GM19035 (cell line): ENCODE measurements around the gene CDH23.

Experiments used
- ATAC-seq: cut with Tn5 transposase; IDR thresholded peaks from one replicate; pipeline ENCODE4 v1.9.1; 2021; ENCODE audit not compliant: unreplicated experiment

The CDH23 gene

DNA sequence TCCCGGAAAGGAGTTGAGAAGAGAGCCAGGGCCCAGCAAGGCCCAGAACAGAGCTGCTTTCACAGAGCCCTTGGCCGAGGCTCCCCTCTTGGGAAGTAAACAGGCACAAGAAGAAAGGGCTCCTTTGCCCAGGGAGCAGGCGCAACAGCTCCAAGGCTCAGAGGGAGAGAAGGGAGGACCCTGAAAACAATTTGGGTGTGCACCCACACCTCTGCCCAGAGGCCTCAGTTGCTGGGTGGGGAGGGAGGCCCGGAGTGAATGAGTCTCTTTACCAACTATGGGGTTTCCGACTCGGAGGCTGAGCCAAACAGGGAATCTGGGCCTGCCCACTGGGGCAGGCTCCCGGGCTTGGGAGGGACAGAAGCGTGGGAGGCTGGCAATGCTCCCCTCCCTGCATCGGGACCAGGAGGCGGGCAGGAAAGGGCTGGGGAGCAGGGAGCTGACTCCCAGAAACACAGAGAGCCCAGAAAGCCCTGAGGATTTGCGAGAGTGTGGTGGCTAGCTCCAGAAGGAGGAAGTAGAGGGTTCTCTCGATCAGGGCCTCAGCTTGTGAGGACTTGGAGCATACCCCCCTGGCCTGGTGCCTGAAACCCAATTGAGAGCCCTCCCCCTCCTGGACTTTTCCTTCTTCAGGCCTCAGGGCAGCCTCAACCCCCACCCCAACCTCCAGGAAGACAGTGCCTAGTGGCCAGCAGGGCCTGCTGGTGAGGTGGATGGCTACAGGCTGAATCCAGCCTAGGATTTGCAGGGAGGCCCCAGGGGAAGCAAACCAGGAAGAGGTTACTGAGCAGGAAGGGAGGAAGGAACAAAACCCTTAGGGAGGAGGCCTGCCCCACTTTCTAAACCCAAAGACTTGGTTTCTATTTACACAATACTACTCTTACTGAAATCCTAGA lies 316.7 kb downstream of the CDH23 start:
- no peak for ATAC-seq

DNA sequence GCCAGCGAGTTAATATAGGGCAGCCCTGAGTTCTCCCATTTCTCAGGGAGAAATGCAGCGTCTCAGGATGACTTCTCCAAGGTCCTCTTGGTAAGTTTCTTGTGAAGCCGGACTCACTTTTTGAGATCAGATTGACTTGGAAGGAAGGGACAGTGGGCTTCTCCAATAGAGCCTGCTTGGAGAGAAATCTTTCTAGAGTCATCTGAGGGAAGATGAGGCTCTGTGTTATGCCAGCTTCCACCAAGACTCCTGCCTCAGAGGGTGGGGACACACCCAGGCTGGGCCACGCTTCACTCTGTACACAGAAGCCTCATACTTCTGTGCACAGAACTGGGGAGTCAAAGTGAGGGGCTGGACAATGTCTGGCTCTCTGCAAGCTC lies 317.3 kb downstream of the CDH23 start:
- no peak for ATAC-seq

DNA sequence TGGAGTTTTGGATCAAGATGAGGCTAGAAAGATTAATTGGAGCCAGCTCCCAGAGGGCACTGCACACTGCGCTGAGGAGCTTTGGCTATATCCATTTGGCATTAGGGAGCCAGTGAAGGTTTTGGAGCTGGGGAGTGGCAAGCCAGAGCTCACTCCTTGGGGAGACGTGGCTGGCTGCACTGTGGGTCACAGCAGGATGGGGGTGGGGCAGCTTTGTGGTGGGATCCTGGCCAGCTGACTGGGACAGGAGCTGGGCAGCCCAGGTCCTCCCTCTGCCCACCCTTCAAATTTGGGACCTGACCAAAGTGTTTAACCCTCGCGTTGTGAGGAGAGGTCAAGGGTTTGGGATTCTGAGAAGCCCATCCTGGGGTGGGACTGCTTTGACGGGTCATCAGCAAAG lies 317.9 kb downstream of the CDH23 start:
- ATAC-seq, result no peak

DNA sequence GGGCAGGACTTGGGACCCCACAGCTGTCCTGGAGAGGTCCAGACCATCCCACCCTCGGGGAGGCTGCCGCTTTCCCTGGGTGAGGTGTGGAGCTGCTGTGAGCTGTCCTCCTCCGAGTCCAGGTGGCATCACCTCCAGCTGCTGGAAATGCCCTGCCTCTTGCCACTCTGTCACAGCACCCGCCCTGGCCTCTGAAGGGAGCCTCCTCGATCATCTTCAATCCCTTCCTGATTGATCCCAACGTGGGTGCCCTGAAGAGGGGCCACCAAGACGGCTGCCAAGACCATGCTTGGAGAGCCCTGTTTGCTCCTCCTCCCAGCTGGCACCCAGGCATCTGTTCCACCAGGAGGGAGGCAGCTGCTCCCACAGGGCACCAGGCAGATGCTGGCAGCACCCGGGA lies 318.3 kb downstream of the CDH23 start:
- ATAC-seq, result no peak

DNA sequence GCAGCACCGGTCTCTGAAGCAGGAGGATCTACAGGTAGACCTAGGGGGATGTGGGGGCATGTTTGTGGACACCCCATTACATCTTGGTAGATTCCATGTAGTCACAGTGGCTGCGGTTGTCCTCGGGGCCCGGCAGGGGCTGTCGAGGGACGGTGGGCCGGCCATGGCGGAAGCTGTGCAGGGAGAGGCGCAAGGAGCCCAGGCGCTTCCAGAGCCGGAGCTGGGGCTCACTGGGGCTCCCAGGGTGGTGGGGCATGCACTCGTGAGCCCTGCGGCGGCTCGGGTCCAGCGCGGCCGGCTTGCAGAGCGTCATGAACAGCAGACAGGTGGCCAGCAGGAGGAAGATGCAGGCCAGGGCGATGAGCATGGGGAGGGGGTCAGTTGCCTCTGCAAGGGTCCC lies 319.1 kb downstream of the CDH23 start:
- no peak for ATAC-seq

DNA sequence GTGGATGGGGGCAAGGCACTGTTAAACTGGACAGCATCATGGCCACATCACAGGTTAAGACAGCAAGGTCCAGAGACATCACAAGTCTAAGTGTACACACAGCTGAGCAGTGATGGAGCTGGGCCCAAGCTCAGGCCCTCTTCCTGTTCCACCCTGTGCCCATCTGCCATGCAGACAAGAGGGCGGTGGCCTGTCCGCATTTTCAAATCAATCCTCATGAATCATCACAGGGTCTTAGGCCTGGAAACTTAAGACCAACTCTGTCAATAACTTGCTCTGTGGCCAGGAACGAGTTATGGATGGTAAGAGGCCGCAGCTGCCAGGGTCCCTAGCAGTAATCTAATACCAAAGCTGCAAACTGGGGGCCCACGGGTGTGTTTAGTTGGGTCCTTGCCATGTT lies 319.7 kb downstream of the CDH23 start:
- no peak for ATAC-seq

DNA sequence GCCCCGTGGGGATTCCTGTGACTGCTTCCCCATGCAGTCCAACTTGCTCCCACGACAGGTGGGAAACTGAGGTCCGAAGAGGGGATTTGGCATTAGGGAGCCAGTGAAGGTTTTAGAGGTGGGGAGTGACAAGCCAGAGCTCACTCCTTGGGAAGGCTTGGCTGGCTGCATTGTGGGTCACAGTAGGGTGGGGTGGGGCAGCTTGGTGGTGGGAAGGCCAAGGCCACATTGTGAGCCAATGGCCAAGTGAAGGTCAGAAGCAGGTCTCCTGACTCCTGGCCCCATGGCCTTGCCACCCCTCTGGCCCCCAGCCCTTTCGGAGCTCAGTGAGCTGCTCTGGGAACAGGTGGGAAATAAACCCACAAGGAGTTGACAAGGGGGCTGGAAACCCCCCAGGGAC lies 320.3 kb downstream of the CDH23 start:
- ATAC-seq, result no peak

DNA sequence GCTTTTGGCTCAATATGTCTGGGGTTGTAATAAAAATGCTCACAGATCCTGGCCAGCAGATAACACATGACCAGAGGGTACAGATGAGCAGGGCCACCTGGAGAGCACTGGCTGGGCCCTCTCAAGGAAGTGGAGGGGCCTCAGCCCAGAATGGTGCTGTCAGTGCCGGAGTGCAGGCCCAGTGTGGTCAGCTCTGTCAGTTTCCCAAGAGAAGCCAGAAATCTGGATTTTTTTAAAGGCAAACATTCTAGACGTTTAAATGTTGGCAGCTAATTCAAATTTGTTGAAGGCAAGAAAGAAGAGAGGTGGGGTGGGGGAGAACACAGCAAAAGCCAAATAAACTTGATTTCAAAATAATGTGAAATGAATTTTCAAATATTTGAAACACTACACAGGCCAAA lies 320.8 kb downstream of the CDH23 start:
- no peak for ATAC-seq

DNA sequence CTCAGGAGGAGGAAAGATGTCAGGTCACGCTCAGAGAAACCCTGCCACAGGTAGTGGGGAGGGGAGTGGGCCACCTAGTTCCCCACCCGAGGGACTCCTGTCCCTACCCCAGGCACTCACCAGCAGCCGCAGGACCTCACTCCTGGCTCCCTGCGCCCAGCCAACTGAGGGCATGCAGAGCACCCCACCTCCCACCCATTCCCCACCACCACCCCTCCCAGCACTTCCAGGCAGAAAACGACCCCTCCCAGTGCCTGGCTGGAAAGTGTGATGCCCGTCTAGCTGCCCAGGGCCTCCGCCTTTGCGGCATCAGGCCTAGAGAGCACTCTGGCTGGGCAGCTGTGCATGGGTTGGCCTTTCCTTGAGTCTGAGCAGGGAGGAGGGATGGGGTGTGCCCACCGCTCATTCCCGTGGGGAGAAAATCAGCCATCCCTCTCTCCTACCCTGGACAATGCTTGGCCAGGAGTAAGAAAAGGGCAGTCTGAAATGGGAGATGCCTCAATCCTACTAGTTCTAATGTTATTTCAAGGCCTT lies 321.5 kb downstream of the CDH23 start:
- ATAC-seq, result no peak

DNA sequence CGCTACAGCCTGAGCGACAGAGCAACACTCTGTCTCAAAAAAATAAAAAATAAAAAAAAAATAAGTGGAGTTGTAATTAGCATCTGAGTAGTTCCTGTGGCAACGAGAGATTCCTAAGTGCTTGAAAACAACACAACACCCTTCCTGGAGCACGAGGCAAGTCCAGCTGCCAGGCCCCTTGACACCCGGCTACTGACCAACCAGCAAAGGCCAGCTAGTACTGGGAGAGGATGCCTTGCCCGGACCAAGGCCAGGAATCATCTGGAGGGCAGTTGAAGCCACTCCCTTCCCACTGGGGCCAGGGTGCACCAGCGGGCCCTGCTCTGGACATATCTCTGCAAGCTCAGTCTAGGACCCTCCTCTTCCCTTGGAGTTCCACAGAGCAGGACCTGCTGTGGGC lies 322.3 kb downstream of the CDH23 start:
- ATAC-seq, result no peak

DNA sequence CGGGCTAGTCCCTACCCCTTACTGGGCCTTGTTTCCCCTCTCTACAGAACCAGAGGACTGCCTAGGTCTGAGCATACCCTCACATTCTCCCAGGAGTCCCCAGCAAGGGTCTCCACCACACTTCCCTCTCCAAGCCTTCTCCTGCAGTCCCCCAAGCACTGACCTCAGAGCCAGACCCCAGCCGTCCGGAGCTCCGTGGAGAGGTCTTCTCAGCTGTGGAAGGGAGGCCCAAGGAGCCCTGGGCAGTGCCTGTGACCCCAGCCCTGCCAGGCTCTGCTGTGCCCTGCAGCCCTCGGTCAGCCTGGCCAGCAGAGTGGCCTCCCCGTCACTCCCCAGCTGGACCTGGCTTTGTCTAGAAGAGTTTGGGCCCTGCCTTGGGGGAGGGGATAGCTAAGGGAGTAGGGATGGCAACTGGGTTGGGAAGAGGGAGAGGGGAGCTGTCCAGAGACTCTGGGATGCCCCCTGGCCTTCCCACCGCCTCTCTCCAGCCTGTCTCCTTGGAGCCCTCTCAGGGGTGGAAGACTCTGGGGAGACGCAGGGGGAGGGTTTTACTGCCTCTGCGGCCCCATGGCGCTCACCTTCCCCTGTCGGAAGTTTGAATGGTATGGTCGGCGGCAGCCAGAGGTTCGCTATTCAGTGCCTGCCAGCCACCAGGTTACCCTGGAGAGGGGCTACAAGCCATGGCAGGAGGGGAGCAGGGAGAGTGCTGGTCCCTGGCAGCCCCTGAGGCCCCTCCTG lies 322.9 kb downstream of the CDH23 start, which contains the start of gene C10orf105:
Gene C10orf105 (minus strand): TSS at position 315 of the 738 bp plus-strand sequence. CDS start 3,441 bp downstream, outside the sequence.
- no peak for ATAC-seq

DNA sequence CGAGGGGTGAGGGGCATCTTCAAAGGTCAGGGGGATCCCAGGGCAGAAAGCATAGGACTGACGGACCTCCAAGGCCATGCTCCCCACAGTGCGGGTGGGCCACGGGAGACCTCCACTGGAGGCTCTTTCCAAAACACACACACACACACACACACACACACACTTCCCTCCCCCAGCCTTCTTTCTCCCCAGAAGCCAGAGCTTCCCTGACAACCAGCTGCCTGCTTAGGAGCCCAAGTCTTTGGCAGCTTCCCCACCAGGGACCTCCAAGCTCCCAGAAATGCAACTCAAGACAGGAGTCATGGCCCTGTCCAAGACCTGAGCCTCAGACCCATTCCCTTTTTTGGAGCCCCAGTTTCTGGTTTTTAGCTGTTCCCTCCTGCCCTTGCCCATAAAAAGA lies 323.6 kb downstream of the CDH23 start:
- no peak for ATAC-seq

DNA sequence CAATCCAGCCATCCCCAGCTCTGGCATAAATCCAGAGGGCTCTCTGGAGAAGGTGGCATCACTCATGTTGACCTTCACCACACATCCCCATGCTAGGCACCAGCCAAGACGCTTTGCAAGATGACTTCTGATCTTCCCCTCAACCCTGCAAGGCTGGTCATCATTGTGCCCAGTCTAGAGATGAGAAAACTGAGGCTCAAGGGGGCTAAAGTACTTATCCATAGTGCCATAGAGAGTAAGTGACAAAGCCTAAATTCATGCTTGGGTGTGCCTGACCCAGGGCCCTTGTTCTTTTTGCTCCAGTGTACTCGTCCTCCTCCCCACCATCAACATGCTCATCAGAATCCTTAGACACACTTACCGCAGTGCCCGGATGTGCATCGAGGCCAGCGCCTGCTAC lies 324.6 kb downstream of the CDH23 start:
- ATAC-seq, result no peak

DNA sequence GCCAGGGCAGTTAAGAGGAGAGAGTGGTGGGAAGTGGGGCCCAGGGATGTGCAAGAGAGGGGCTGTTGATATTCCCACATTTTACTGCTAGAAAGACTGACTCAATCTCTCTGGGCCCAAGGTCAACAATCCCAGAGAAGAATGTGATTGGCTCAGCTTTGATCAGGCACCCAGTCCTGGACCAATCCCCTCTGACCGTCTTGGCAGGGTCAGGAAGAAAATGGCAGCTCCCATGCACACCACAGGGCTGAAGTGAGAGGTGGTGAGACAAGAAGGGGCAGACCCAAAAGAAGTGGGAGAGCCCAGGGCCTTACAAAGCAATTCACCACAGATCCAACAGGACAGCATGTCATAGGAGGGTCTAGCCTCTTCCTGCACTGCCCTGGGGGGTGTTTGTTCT lies 326.1 kb downstream of the CDH23 start:
- ATAC-seq, result no peak

DNA sequence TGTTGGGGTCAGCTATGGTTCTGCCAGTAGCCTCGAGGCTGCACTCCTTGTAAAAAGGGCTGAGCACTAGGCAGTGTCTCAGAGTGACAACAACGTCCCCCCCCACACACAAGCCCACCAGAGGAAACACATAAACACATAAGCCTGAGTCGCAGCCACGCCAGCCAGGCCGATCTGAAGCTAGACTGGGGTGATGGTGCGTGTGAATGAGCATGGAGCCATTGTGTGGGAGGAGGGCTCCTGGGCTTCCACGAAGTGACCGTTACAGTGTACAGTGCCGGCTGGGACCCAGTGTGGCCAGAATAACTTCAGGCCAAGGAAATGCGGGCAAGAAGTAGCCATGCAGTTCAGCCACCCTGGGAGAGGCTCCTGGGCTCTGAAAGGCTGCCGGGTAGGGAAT lies 326.6 kb downstream of the CDH23 start:
- no peak for ATAC-seq

DNA sequence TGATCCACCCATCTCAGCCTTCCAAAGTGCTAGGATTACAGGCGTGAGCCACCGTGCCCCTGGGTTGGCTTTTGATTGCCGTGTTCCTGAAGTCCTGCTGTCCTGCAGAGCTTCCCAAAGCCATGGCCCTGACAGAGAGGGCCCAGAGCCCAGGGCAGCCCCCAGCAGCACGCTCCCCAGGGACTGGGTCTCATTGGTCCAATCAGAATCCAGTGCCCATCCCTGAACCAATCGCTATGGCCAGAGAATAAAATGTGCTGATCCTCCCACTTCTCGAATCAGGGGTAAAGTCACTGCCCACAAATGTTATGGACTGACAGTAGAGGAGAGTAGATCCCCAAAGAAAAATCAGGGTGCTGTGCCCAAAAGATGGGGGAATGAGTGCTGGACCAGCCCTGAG lies 327.8 kb downstream of the CDH23 start:
- no peak for ATAC-seq

DNA sequence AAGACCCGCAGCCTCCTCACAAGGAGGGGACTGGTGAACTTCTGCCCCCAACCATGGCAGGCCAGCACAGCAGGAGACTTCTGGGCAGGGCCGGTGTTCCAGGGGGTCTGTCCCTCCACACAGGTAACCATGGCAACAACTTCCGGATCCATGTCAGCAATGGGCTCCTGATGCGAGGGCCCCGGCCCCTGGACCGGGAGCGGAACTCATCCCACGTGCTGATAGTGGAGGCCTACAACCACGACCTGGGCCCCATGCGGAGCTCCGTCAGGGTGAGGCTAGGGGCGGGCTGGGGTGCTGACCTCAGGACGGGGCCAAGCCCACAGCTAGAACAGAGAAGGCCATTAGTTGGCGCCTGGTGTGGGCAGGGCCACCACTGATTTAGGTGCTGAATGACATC lies 328.5 kb downstream of the CDH23 start:
- ATAC-seq, result no peak

DNA sequence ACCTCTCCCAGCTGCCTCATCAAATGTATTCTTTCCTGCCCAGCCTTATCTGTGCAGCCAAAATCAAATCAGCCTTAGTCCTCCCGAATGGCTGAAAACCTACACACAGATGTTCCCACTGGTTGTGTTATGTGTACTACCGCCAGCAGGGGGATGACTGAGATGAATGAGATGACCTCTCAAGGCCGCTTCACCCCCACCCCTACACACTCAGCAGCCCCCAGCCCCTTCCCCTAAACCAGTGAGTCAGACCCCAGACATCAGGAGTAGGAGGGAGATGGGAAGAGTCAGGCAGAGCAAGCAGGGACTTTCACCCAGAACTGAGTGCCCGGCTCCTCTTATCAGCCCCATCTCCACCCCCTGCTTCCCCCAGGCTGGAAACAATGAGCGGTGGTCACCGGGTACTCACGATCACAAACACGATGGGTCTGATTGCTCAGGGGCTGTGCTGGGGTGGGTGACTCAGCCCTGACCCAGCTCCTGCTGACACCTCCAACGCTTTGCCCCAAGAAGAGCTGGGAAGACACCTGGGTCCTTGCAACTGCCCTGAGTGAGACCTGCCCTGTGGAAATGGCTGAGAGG lies 329.4 kb downstream of the CDH23 start:
- no peak for ATAC-seq

DNA sequence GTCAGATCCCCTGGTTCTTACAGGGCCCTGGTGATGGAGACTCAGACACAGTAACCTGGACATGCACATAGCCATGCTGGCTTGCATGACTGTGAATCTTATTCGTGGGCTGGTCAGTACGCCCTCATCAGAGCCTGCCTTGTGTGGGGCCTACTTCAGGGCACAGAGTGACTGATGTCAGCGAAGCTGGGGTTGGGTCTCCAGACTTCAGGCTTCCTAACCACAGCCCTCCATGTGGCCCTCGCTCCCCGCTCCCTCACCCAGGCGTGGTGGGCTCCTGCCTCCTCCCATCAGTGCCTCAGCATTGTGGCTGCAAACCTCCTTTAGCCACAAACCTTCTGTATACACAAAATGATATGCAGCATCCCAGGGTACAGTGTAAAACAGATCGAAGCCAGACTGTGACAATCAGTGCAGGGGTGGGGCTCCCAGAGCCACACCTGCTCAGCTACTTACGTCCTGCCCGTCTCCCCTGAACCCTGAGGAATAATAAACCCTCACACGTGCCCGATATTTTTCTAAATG lies 329.9 kb downstream of the CDH23 start:
- no peak for ATAC-seq

DNA sequence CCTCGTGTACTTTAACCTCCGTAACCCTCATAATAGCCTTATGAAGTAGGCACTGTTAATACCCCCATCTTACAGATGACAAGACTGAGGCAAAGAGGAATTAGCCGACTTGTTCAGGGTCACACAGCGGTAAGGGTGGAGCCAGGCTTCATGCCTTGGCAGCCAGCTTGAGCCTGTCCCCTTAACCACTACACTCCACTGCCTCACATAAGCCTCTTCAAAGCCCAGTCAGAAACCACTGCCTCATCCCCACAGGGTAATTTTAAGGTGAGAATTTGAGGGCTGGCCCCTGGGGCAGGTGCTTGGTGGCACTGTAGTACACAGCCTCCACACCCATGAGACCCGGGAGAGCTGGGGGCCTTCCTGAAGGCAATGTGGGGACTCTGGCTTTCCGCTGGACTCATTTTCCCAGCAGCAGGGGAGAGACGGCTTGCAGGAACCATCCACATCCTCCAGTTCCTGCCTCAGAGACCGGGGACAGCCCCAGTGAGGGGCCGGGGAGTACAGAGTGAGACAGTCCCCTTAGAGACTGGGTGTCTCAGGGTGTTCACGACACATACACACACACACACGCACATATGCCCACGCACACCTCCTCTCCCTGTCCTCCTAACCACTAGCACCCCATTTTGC lies 330.5 kb downstream of the CDH23 start:
- peak; percentile 50 for ATAC-seq
